Measurements from ENCODE around the gene MYCBP. TPM values are rescaled to one million over a fixed set of nuclear protein-coding genes. Genes with fewer than 3 reads are reported as not detected.

Gene MYCBP
- total and polyA plus RNA-seq, 4 experiments from 2014 or later: 13.4 to 77.8 (median 35.5) TPM

GRCh38 chr1:38867208-38867607, 5.9 kb downstream of the MYCBP start:
- Histone ChIP-seq H3K27me3 (ENCODE audit: insufficient read depth, low read length) (no peaks in the 10 kb centered on the region), H3K4me1 (ENCODE audit: insufficient read depth, low read length) (peaks cover 14% of the 10 kb centered on the region), H3K27ac (ENCODE audit: low read depth, low read length) (no peak overlapping the region), H3K9me3 (ENCODE audit: control insufficient read depth in 1 of 2, low read length in 2 of 2) (no peaks in the 10 kb centered on the region), H3K36me3 (ENCODE audit: insufficient read depth, low read length) (peaks cover 9% of the 10 kb centered on the region), H3K4me3 (ENCODE audit: low read length in 2 of 2) (no peak overlapping the region)
- Mint-ChIP-seq H3K9me3 (no peaks in the 10 kb centered on the region), H3K4me3 (no peak overlapping the region), H3K27me3 (no peaks in the 10 kb centered on the region), H3K36me3 (peaks cover 13 to 28% of the 10 kb centered on the region in 2 donors), H3K4me1 (peaks cover 26 to 40% (median 33%) of the 10 kb centered on the region in 4 donors), H3K27ac (no peak overlapping the region)
- intact Hi-C loops (cut with micrococcal nuclease): no loop called here
- ChIA-PET CTCF (ENCODE audit: partially characterized antibody) (interaction anchor here (1.1 kb wide), 1 partner anchor 231 kb away, joined by 3 read pairs; no protein-coding TSS in a partner anchor), POLR2A (ENCODE audit: partially characterized antibody) (interaction anchor here (1.2 kb wide), 1 partner anchor 111 kb away, joined by 4 read pairs; no protein-coding TSS in a partner anchor)
- DNase-seq: no peak

- Mint-ChIP-seq H3K36me3 (peaks cover 13 to 24% of the 10 kb centered on the region in 2 donors), H3K4me1 (peaks cover 23 to 39% (median 37%) of the 10 kb centered on the region in 4 donors), H3K27ac (peak overlapping the region in 3 of 7 donors; percentile 19 to 36 (median 29)), H3K9me3 (no peaks in the 10 kb centered on the region), H3K27me3 (no peaks in the 10 kb centered on the region), H3K4me3 (no peak overlapping the region)
- intact Hi-C loops (cut with micrococcal nuclease): no loop called here
- Histone ChIP-seq H3K9me3 (ENCODE audit: control insufficient read depth in 1 of 2, low read length in 2 of 2) (no peaks in the 10 kb centered on the region), H3K4me1 (ENCODE audit: insufficient read depth, low read length) (peaks cover 11% of the 10 kb centered on the region), H3K27me3 (ENCODE audit: insufficient read depth, low read length) (no peaks in the 10 kb centered on the region), H3K27ac (ENCODE audit: low read depth, low read length) (no peak overlapping the region), H3K4me3 (ENCODE audit: low read length in 2 of 2) (no peak overlapping the region), H3K36me3 (ENCODE audit: insufficient read depth, low read length) (peaks cover 9% of the 10 kb centered on the region)
- CTCF ChIA-PET (ENCODE audit: partially characterized antibody): interaction anchor here (1.0 kb wide), 1 partner anchor 24 kb away, joined by 4 read pairs; no protein-coding TSS in a partner anchor
- no peak for DNase-seq
- POLR2A ChIA-PET (ENCODE audit: partially characterized antibody): no interaction called here
Measured at GRCh38 chr1:38865112-38865715, 7.9 kb downstream of the MYCBP start.

GRCh38 chr1:38860454-38860795, 12.7 kb downstream of the MYCBP start:
- CTCF ChIA-PET (ENCODE audit: partially characterized antibody): no interaction called here
- Mint-ChIP-seq H3K9me3 (peaks cover 0 to 2% (median 0%) of the 10 kb centered on the region in 8 donors), H3K27me3 (no peaks in the 10 kb centered on the region), H3K4me3 (peak overlapping the region; percentile 91 to 97 (median 96)), H3K27ac (peak overlapping the region; percentile 84 to 98 (median 94)), H3K4me1 (peaks cover 33 to 75% (median 53%) of the 10 kb centered on the region in 4 donors), H3K36me3 (peaks cover 18 to 45% of the 10 kb centered on the region in 2 donors)
- intact Hi-C loops (cut with micrococcal nuclease): no loop called here
- Histone ChIP-seq H3K9me3 (ENCODE audit: control insufficient read depth in 1 of 2, low read length in 2 of 2) (no peaks in the 10 kb centered on the region), H3K4me1 (ENCODE audit: insufficient read depth, low read length) (peaks cover 35% of the 10 kb centered on the region), H3K27ac (ENCODE audit: low read depth, low read length) (peak overlapping the region; percentile 56), H3K27me3 (ENCODE audit: insufficient read depth, low read length) (no peaks in the 10 kb centered on the region), H3K4me3 (ENCODE audit: low read length in 2 of 2) (peak overlapping the region; percentile 45 to 62), H3K36me3 (ENCODE audit: insufficient read depth, low read length) (peaks cover 13% of the 10 kb centered on the region)
- POLR2A ChIA-PET (ENCODE audit: partially characterized antibody): interaction anchor here (0.6 to 2.2 kb wide), 6 partner anchors 8 to 174 kb away, joined by 3 to 28 read pairs (median 4); partner anchors contain the start of genes MYCBP and NDUFS5
- DNase-seq: no peak

DNA sequence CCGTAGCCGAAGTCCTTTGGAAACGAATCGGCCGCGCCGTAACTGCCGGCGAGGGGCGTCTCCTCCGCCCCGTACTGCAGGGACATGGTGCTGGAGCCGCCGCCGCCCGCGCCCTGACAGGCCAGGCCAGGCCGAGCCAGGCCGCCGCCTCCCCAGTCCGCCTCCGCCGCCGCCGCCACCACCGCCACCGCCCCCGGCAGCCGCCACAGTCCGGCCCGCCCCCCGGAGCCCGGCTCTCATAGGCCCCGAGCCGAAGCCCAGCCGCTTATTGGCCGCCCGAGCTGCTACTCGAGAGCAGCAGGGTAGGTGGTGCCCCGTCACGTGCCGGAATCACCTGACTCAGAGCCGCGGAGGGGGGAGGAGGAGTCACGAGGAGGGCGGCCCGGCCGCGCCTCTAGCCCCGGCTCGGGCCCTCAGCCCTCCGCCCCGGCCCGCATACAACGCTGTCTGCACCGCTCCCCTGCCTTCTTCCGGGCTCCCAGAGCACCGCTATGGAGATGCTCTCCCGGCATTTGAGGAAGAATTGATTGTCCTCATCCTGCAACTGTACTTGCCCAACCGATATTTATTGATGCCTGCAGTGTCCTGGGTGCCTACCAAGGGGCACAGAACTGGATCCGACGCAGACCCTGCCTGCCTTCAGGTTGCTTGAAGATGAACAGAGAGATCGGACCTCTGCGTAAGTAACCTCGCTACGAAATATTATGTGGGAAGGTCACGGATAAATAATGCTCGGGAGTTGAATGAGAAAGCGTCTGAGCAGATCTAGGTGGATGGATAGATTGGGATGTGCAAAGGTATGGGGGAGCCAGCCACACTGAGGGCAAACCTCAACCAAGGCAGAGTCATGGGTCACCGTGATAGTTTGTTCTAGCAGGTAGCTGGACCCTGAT, 13.3 kb downstream of the MYCBP start, which contains the start of gene RRAGC:
TSS of gene RRAGC (minus strand) at position 212 of the 893 bp plus-strand sequence. CDS start at position 86, 126 bp downstream.
- DNase-seq: peak; percentile 97 to 99 (median 97)
- ChIA-PET CTCF (ENCODE audit: partially characterized antibody) (interaction anchor here (1.1 to 1.6 kb wide), 3 partner anchors 14 to 232 kb away, joined by 3 to 5 read pairs (median 4); partner anchors contain the start of gene NDUFS5), POLR2A (ENCODE audit: partially characterized antibody) (interaction anchor here (0.6 to 2.2 kb wide), 12 partner anchors 9 to 1001 kb away, joined by 3 to 28 read pairs (median 4); partner anchors contain the start of genes MTF1, MYCBP and NDUFS5)
- peaks cover 37 to 77% (median 57%) of the 10 kb centered on the region in 4 donors for H3K4me1 Mint-ChIP-seq
- H3K36me3 ChIP-seq (ENCODE audit: insufficient read depth, low read length): peaks cover 16% of the 10 kb centered on the region
- H3K36me3 Mint-ChIP-seq: peaks cover 20 to 49% of the 10 kb centered on the region in 2 donors
- peak within 1 kb of the TSS; percentile 88 to 98 (median 94) for H3K27ac Mint-ChIP-seq
- H3K27me3 Mint-ChIP-seq: no peaks in the 10 kb centered on the region
- intact Hi-C loops (cut with micrococcal nuclease): loop anchor here (1.0 to 2.0 kb wide), 5 partner anchors 13 to 232 kb away; partner anchors contain the start of genes AKIRIN1, MYCBP and NDUFS5
- H3K27ac ChIP-seq (ENCODE audit: low read depth, low read length): peak within 1 kb of the TSS; percentile 65
- peaks cover 0 to 2% (median 0%) of the 10 kb centered on the region in 8 donors for H3K9me3 Mint-ChIP-seq
- peak within 1 kb of the TSS; percentile 91 to 97 (median 96) for H3K4me3 Mint-ChIP-seq
- no peaks in the 10 kb centered on the region for H3K27me3 ChIP-seq (ENCODE audit: insufficient read depth, low read length)
- peak within 1 kb of the TSS; percentile 70 to 92 for H3K4me3 ChIP-seq (ENCODE audit: low read length in 2 of 2)
- no peaks in the 10 kb centered on the region for H3K9me3 ChIP-seq (ENCODE audit: control insufficient read depth in 1 of 2, low read length in 2 of 2)
- H3K4me1 ChIP-seq (ENCODE audit: insufficient read depth, low read length): peaks cover 35% of the 10 kb centered on the region

GRCh38 chr1:38858833-38859560, 14.2 kb downstream of the MYCBP start:
- Histone ChIP-seq H3K9me3 (ENCODE audit: control insufficient read depth in 1 of 2, low read length in 2 of 2) (no peaks in the 10 kb centered on the region), H3K36me3 (ENCODE audit: insufficient read depth, low read length) (peaks cover 16% of the 10 kb centered on the region), H3K27ac (ENCODE audit: low read depth, low read length) (peak overlapping the region; percentile 65), H3K27me3 (ENCODE audit: insufficient read depth, low read length) (no peaks in the 10 kb centered on the region), H3K4me3 (ENCODE audit: low read length in 2 of 2) (peak overlapping the region; percentile 70 to 92), H3K4me1 (ENCODE audit: insufficient read depth, low read length) (peaks cover 35% of the 10 kb centered on the region)
- peaks cover 15 to 46% of the 10 kb centered on the region in 2 donors for H3K36me3 Mint-ChIP-seq
- intact Hi-C loops (cut with micrococcal nuclease): loop anchor here (1.0 to 2.0 kb wide), 5 partner anchors 14 to 233 kb away; partner anchors contain the start of genes AKIRIN1, MYCBP and NDUFS5
- POLR2A ChIA-PET (ENCODE audit: partially characterized antibody): interaction anchor here (0.7 to 2.2 kb wide), 10 partner anchors 10 to 1000 kb away, joined by 3 to 28 read pairs (median 5); partner anchors contain the start of genes MTF1, MYCBP and NDUFS5
- peaks cover 38 to 73% (median 56%) of the 10 kb centered on the region in 4 donors for H3K4me1 Mint-ChIP-seq
- H3K27me3 Mint-ChIP-seq: no peaks in the 10 kb centered on the region
- H3K4me3 Mint-ChIP-seq: peak overlapping the region; percentile 91 to 97 (median 94)
- DNase-seq: peak in 2 of 5 donors; percentile 28 to 65
- CTCF ChIA-PET (ENCODE audit: partially characterized antibody): interaction anchor here (1.1 to 1.6 kb wide), 3 partner anchors 15 to 233 kb away, joined by 3 to 5 read pairs (median 4); partner anchors contain the start of gene NDUFS5
- peaks cover 0 to 2% (median 0%) of the 10 kb centered on the region in 8 donors for H3K9me3 Mint-ChIP-seq
- H3K27ac Mint-ChIP-seq: peak overlapping the region; percentile 87 to 93 (median 90)

DNA sequence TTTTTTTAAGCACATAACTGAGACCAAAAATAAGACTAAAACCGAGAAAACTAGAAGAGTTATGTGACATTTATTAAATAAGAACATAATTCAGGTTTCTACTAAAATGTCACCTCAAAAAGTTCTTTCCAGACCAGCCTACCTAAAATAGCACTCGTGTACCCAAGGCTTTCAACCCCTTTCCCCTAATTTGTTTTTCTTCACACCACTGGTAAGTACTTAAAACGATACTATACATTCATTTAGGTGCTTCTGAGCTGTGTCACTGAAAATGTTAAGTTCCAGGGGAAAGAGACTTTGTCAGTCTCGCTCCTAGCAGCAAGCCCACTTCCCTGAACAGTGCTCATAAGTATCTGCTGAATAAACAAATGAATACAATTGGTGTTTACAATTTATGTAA, 20.4 kb downstream of the MYCBP start:
- H3K27me3 ChIP-seq (ENCODE audit: insufficient read depth, low read length): no peaks in the 10 kb centered on the region
- Mint-ChIP-seq H3K4me1 (peaks cover 26 to 40% (median 33%) of the 10 kb centered on the region in 4 donors), H3K27me3 (no peaks in the 10 kb centered on the region), H3K9me3 (peaks cover 0 to 2% (median 0%) of the 10 kb centered on the region in 8 donors), H3K27ac (peak overlapping the region in 6 of 7 donors; percentile 5 to 64 (median 40)), H3K4me3 (no peak overlapping the region), H3K36me3 (peaks cover 30 to 55% of the 10 kb centered on the region in 2 donors)
- H3K4me1 ChIP-seq (ENCODE audit: insufficient read depth, low read length): peaks cover 13% of the 10 kb centered on the region
- intact Hi-C loops (cut with micrococcal nuclease): no loop called here
- H3K4me3 ChIP-seq (ENCODE audit: low read length in 2 of 2): no peak overlapping the region
- POLR2A ChIA-PET (ENCODE audit: partially characterized antibody): no interaction called here
- H3K9me3 ChIP-seq (ENCODE audit: control insufficient read depth in 1 of 2, low read length in 2 of 2): no peaks in the 10 kb centered on the region
- H3K27ac ChIP-seq (ENCODE audit: low read depth, low read length): no peak overlapping the region
- peaks cover 29% of the 10 kb centered on the region for H3K36me3 ChIP-seq (ENCODE audit: insufficient read depth, low read length)
- no peak for DNase-seq
- CTCF ChIA-PET (ENCODE audit: partially characterized antibody): interaction anchor here (1.0 kb wide), 1 partner anchor 18 kb away, joined by 3 read pairs; no protein-coding TSS in a partner anchor

All from CD4-positive, alpha-beta memory T cell (primary cell).